NCI-H69 (cell line): ENCODE results near the gene NUMB.
"Not testable (repeated sequence)": the region's sequence is repeated elsewhere in the genome, so short reads cannot be mapped to it uniquely, and the experiment has no call there.

Experiments
- DNase-seq: peaks from one replicate; lab custom pipeline; 2025; lab: John Stamatoyannopoulos, UW

The NUMB gene

GRCh38 chr14:73465823-73466532, 7.6 kb upstream of the NUMB start:
- peak; percentile 23 for DNase-seq

- DNase-seq: no peak
Observed at GRCh38 chr14:73463411-73463810, 5.1 kb upstream of the NUMB start.

GRCh38 chr14:73462815-73463214, 4.5 kb upstream of the NUMB start:
- DNase-seq: no peak

GRCh38 chr14:73462048-73462715, 3.8 kb upstream of the NUMB start:
- DNase-seq: peak; percentile 90

- peak; percentile 68 for DNase-seq
Observed at GRCh38 chr14:73461478-73462047, 3.2 kb upstream of the NUMB start.

- peak; percentile 86 for DNase-seq
Observed at GRCh38 chr14:73460691-73461127, 2.4 kb upstream of the NUMB start.

GRCh38 chr14:73459959-73460358, 1.6 kb upstream of the NUMB start:
- no peak for DNase-seq

- DNase-seq: no peak
Observed at GRCh38 chr14:73457924-73458182, 493 bp downstream of the NUMB start.

- DNase-seq: peak; percentile 66
Observed at GRCh38 chr14:73457041-73457923, 1.1 kb downstream of the NUMB start.

GRCh38 chr14:73455294-73455693, 3.1 kb downstream of the NUMB start:
- no peak for DNase-seq

- DNase-seq: no peak
Observed at GRCh38 chr14:73452341-73453186, 5.8 kb downstream of the NUMB start.

- no peak for DNase-seq
Observed at GRCh38 chr14:73443758-73444157, 14.6 kb downstream of the NUMB start.

- no peak for DNase-seq
Observed at GRCh38 chr14:73441286-73441685, 17.1 kb downstream of the NUMB start.

GRCh38 chr14:73438993-73439392, 19.4 kb downstream of the NUMB start:
- DNase-seq: no peak

GRCh38 chr14:73437206-73437605, 21.1 kb downstream of the NUMB start:
- DNase-seq: no peak

GRCh38 chr14:73432124-73432523, 26.2 kb downstream of the NUMB start:
- no peak for DNase-seq

GRCh38 chr14:73428353-73428824, 30.0 kb downstream of the NUMB start:
- DNase-seq: peak; percentile 17

GRCh38 chr14:73427516-73428264, 30.7 kb downstream of the NUMB start:
- DNase-seq: no peak

GRCh38 chr14:73426877-73427276, 31.5 kb downstream of the NUMB start:
- no peak for DNase-seq

- no peak for DNase-seq
Observed at GRCh38 chr14:73424453-73424852, 33.9 kb downstream of the NUMB start.

GRCh38 chr14:73423092-73423491, 35.3 kb downstream of the NUMB start:
- not testable (repeated sequence) for DNase-seq
